Measurements from ENCODE around the gene MT1B. TPM values are rescaled to one million over a fixed set of nuclear protein-coding genes. Genes with fewer than 3 reads are reported as not detected.

The MT1B gene
- total RNA-seq, result not detected

DNA sequence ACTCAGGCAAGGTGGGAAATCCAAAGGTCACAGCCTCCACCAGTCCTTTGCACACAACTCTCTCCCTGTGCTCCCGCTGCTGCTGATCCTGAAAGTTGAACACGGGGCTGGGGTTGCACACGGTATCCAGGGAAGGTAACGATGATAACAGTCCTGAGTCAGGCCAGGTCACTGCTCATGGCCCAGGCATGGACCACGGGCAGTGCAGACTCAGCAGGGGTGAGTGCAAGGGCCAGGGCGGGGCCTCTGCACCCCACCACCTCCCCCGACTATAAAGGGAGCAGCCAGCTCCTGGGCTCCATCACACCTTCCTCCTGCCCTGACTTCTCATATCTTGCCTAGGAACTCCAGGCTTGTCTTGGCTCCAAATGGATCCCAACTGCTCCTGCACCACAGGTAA lies at the start of gene MT1B:
Gene MT1B (plus strand): TSS at position 301 of the 400 bp plus-strand sequence. CDS start 68 bp downstream, at position 369.
- FAIRE-seq, result no peak
- no peak for DNase-seq (ENCODE audit: low spot score in 2 of 2)

DNA sequence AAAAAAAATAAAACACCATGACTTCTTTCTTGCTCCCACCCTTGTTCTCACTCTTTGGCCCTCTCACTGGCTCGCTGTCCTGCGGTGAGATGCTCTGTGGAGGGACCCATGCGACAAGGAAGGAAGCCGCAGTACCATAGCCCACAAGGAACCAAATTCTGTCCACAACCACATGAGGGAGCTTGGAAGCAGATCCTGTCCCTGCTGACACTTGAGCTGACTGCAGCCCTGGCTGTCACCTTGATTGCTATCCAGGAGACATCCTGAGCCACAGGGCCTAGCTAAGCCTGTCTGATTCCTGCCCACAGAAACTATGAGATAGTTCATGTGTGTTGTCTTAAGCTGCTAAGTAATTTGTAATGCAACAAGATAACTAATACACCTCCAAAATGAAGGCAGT lies 48.1 kb upstream of the MT1B start:
- FAIRE-seq (no peak), DNase-seq (ENCODE audit: low spot score in 2 of 2) (no peak)

DNA sequence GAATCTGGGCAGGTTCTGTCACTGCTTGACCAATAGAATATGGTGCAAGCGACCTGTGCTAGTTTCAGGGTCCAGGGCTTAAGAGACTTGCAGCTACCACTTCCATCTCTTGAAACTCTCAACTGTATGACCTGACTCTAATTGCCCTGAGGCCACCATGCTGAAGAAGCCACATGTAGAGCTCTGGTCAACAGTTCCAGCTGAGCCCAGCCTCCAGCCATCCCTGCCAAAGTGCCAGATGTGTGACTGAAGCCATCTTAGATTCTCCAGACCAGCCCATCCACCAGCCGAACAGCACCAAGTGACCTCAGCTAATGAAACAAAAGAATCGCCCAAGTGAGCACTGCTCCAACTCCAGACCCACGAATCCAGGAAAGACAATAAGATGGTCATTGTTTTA lies 46.7 kb upstream of the MT1B start:
- FAIRE-seq (no peak), DNase-seq (ENCODE audit: low spot score in 2 of 2) (no peak)

DNA sequence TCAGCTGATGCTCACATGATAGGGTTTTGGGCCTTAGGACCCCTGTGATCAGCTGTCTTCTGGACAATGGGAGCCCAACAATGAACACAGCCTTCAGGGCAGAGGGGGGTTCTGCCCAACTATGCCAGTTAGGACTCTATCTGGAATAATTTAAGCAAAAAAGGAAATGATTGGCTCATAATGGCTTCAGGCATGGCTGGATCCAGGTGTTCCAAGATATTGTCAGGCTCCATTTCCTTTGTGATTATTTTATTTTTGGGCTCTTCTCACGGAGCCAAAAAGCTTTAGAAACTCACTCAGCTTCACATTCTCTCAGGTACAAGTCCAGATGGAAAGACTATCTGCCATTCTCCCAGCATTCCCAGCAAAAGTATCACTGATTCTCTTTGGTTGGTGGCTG lies 46.2 kb upstream of the MT1B start:
- DNase-seq (ENCODE audit: low spot score in 2 of 2) (no peak), FAIRE-seq (no peak)

DNA sequence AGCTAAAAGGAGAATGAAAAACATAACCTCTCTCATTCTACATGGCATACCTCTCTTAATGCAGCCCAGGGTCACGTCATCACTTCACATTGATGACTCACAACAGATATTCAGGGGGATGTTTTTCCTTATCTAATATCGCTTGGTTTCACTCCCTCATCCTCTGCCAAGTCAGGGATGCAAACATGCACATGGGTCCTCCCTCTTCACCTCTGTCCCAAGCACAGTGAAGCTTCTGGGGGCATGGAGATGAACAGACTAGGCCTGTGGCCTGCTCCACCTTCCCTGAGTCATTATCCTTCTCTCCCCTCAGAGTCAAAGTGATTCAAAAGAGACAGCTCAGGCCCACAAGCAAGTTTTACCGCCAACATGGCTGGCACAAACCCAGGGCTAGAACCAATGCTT lies 45.6 kb upstream of the MT1B start:
- DNase-seq (ENCODE audit: low spot score in 2 of 2), result no peak

DNA sequence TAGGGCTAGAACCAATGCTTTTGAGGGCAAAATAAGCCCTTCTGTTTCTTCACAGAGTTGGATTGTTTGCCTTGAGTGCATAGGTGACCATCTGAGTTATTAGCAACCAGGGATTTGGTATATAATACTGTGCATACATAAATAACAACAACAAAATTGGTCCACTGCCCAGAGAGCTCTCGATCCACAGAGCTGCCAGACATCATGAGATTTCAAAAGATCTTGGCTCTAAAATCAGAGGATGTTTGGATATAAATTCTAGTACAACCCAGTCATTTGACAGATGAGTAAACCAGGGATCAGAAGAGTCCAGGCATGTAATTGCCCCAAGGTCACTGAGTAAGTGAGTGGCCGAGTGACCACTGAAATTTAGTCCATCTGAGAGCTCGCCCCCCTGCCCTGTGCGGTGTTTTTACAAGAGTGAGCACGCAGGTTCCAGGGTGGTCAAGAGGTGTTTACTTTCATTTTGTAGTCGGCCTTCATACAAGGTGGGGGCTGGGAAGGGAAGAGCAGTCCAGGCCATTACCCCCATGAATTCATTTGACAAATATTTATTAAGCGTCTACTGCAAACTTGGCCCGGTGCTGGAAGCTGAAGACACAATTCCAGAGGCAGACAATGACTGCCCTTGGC lies 45.1 kb upstream of the MT1B start:
- DNase-seq (ENCODE audit: low spot score in 2 of 2) (no peak), FAIRE-seq (no peak)

More for the DNA sequence above, 45.6 kb upstream of the MT1B start:
- FAIRE-seq, result no peak

DNA sequence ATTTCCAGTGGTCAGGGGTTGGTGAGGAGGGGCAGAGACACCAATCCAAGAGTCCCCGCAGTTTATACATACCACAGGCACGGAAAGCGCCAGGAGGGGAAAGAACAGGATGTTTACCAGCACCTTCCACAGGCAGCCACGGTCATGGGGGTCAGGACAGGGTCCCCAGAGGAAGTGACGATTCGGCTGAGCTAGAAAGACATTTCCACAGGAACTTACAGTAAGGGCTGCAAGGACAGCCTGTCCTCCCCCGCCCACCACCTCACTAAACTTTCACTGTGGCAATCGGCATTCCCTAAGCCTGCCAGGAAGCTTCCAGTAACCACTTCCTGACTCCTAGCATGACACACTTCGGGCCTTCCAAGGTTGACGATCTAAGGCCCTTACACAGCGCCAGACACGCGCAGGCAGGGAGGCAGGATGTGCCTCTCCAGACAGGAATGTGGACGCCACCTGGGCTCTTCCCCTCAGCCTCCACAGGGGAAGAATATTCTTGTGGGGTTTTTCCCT lies 44.5 kb upstream of the MT1B start:
- DNase-seq (ENCODE audit: low spot score in 2 of 2) (no peak), FAIRE-seq (no peak)

DNA sequence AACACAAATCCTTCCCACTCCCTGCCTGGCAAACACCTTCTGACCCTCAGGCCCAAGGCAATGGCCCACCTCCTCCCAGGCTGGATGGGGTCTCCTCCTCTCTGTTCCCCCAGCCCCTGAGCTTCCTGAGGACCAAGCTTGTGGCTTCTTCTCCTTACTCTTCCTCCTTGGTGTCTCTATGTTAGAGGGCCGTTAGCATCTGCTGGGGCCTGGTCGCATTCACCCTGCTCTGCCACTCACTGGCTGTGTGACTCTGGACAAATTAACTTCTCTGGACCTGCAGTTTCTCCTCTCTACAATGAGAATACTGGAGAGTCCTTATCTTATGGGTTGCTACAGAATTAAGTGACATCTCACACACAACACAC lies 44.0 kb upstream of the MT1B start:
- no peak for DNase-seq (ENCODE audit: low spot score in 2 of 2)

DNA sequence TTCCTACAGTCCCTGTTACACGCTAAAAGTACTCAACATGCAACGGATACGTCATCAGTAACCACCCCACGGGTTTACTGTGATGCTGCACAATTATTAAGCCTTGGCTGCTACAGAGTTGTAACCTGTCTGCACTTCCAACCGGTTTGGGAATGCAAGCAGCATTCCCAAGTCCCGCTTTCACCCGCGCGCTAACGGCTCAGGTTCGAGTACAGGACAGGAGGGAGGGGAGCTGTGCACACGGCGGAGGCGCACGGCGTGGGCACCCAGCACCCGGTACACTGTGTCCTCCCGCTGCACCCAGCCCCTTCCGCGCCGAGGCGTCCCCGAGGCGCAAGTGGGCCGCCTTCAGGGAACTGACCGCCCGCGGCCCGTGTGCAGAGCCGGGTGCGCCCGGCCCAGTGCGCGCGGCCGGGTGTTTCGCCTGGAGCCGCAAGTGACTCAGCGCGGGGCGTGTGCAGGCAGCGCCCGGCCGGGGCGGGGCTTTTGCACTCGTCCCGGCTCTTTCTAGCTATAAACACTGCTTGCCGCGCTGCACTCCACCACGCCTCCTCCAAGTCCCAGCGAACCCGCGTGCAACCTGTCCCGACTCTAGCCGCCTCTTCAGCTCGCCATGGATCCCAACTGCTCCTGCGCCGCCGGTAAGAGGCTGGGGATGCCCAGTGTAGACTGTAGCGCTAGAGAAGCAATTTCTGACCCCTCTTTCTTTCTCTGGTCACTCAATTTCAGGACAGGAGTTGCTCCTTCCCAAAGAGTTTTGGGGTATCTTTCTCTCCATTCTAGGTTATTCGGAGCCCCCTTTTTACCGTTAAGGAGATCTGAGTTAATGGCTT lies 43.4 kb upstream of the MT1B start, which contains the start of gene MT2A:
Gene MT2A (plus strand): TSS at position 542 of the 833 bp plus-strand sequence. CDS start 72 bp downstream, at position 614.
- DNase-seq (ENCODE audit: low spot score in 2 of 2) (peak; percentile 87 to 91), FAIRE-seq (no peak)

More for the DNA sequence above, 44.0 kb upstream of the MT1B start:
- no peak for FAIRE-seq

DNA sequence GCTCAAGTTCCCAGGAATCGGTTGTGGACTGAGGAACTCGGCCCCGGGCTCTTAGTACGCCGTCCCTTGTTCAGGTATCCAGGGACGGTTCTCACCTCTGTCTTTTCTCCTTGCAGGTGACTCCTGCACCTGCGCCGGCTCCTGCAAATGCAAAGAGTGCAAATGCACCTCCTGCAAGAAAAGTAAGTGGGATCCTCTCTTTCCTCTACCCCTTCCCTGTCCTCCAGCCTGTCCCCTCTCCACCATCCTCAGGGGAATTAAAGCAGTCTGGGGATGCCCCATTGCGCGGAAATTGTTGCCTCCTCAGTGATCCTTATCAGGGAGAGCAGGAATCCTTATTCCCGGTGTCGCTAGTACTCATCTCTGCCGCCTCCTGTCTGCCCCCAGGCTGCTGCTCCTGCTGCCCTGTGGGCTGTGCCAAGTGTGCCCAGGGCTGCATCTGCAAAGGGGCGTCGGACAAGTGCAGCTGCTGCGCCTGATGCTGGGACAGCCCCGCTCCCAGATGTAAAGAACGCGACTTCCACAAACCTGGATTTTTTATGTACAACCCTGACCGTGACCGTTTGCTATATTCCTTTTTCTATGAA lies 42.7 kb upstream of the MT1B start:
- FAIRE-seq (no peak), DNase-seq (ENCODE audit: low spot score in 2 of 2) (no peak)

DNA sequence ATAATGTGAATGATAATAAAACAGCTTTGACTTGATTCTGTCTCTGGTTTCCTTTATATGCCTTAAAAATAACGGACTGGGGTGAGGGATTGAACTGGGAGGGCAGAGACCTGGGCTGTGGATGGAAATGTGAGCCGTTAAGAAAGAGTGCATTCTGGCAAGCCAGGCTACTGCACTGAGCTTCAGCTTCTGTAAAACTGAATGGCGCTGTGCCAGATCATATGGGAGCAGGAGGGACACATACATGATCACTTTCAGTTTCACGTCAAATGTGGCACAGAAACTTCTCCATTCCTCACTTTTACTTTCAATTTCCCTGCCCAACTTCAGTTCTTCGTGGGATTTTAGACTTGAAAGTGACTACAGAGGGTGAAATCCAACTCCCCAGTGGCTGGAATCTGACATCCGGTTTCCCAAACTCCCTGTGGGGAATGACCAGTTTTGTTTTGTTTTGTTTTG lies 42.2 kb upstream of the MT1B start:
- FAIRE-seq, result no peak
- no peak for DNase-seq (ENCODE audit: low spot score in 2 of 2)

DNA sequence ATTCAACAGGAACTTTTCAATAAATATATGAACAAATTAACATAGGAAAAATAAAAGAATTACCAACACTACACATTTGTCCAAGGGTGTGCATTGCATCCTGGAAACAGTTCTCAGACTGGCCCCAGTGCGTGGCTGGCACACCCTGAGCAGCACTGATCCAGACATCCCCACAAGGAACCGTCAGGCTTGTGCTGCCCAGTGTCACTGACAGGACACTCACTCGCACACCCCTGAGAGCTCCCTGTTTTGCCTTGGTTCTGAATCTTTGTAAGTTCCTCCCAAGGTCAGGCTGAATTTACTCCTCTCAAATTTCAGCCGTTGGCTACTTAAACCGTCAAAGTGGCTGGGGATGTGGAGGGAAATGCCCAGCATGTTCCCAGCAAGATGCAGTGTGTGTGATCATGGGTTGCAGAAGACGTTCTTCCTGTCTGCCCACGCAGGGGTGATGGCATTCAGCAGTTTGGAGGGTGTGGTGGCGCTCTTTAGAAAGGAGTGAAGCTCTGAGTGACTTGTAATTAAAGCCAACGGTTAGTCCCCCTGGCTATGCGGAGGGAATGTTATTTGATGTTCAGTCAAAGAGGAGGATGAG lies 41.6 kb upstream of the MT1B start:
- DNase-seq (ENCODE audit: low spot score in 2 of 2) (no peak), FAIRE-seq (no peak)

DNA sequence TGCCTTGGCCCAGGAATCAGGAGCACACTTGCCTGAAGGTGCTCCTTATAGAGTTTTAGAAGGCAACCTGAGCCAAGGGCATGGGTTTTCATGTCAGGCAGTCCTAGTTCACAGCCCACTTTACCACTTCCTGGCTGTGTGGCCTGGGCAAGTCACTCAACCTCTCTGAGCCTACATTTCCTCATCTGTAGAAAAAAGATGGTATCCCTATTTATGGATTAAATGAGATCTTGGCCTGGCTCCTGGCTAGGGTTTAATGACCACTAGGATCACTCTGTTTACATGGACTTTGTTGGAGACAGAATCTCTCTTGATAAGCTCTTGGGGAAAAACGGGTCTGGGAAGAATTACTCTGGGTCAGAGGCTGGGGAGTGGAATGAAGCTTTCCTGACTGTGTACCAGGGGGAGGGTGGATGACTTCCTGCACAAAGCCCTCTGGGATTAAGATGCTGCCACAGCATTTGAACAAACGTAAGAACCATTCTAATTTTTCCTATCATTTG lies 41.0 kb upstream of the MT1B start:
- DNase-seq (ENCODE audit: low spot score in 2 of 2) (no peak), FAIRE-seq (no peak)

DNA sequence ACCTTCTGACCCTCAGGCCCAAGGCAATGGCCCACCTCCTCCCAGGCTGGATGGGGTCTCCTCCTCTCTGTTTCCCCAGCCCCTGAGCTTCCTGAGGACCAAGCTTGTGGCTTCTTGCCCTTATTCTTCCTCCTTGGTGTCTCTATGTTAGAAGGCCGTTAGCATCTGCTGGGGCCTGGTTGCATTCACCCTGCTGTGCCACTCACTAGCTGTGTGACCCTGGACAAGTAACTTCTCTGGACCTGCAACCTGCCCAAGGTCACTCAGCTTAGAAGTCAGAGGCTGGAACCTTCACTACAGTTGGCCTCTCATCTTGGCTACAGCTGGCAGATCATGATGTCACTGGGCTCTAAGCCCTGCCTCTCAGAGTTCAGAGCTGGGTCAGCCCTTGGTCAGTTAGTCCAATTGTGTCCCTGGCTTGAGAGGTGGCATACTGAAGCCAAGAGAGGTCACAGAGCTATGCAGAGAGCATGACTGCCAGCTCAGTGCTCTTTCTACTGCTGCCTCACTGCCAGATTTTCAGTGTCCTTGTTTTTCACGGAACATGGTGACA lies 40.3 kb upstream of the MT1B start:
- no peak for DNase-seq (ENCODE audit: low spot score in 2 of 2)
- FAIRE-seq, result no peak

DNA sequence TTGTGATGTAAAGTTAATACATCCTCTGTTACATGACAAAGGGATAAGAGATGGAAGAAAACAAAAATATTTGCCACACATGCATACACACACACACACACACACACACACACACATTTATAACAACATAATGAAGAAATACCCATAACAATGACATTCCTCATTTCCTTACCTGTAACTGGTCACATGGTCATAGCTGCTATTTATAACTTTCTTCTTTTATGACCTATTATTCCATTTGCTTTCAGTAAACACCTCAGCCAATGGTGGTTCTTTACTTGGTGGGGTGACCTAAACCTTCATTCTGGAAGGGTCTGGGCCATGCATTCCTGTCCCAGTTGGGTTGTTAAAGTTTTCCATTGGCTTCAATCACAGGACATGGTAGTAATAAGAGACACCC lies 38.0 kb upstream of the MT1B start:
- no peak for FAIRE-seq
- DNase-seq (ENCODE audit: low spot score in 2 of 2), result no peak

DNA sequence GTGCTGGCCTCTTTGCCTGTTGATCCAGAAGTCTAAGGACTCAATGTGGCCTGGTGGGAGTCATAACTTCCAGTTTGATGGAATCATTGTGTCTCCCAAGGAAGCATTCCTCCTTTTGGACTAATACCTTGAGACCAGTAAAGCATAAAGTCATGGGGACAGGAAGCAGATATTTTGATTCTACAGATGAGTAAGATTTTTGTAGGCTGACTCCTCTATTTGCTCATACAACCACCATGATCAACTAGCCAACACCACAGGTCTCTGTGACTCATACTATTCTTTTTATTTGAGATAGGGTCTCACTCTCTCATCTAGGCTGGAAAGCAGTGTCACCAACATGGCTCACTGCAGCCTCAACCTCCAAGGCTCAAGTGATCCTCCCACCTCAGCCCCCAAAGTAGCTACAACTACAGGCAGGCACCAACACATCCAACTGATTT lies 37.1 kb upstream of the MT1B start:
- no peak for FAIRE-seq
- no peak for DNase-seq (ENCODE audit: low spot score in 2 of 2)

DNA sequence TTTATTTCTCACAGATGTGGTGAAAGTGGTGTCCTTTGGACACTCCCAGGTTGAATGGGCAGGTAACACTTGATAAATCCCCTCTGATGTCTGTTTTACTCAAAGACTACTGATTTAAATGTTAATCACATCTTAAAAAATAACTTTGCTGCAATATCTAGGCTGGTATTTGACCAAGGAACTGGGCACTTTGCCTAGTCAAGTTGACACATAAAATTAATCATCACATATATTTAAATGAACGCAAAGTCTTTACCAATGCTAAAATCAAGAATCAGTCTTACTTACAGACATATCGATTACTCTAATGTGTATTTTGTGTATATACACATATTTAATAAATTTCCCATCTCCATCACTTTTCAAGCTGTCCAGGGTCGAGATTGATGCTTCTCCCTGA lies 36.3 kb upstream of the MT1B start:
- DNase-seq (ENCODE audit: low spot score in 2 of 2), result no peak
- FAIRE-seq, result no peak

DNA sequence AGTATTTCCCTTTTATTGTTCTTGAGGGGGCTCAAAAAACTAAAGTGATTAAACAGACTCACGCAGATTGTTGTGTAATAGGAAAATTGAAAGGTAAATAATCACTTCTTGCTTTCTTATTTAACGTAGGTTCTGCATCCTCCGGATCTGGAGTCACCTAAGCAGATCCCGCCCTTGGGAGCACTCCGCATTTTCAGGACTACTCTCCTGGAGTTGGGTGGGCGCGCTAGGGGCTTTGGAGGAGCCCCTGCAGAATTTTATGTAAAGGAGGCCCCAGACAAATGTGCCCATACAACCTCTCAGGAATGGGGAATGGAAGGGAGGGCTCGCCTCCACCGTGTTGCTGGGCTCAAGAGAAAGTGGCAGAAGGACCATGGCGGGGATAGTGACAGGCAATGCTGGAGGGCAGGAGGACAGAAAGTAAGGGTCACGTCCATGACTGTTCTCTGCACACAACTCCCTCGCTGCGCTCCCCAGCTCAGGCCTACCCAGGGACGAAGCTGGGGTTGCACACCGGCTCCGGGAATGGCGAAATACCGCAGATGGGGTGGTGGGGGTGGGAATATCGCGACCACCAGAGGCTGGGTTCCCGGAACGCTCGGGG lies 35.0 kb upstream of the MT1B start:
- FAIRE-seq, result no peak

DNA sequence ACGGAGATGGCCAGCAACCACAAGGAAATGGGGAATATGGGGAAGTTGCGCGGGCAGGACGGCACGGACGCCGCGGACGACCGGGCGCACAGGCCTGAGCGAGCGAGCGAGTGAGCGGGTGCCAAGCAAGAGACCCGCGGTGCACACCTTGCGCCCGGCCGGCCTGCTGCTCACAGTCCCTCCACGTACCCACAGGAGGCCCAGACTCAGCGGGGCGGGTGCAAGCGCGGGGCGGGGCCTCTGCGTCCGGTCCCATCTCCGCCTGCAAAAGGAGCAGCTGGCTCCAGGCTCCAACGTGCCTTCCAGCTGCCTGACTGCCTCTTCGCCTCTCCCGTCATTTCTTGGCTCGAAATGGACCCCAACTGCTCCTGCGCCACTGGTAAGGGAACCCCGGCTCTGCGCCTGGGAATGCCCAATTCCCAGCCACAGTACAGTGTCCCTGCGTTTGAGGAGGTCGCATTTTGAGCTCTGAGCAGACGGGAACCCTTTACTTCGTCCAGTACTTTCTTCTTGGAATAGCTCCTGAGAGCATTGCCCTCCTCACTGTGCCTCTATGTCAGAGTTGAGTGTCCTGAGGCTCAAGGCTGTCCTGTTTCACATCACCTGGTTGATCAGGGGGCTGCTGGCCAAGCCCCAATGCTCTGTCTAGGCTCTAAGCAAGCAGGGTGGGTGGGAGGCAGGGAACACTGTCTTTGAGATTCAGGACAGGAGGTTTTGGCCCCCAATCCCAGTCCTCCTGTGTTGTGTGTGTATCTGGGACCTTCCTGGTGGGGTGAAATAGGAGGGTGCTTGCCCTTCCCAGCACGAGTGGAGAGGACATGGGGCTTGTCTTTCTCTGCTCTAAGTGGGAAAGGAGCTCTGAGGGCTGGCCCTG lies 34.2 kb upstream of the MT1B start:
- no peak for FAIRE-seq
- DNase-seq (ENCODE audit: low spot score in 2 of 2), result peak in 1 of 2 donors; percentile 58

More for the DNA sequence above, 35.0 kb upstream of the MT1B start:
- no peak for DNase-seq (ENCODE audit: low spot score in 2 of 2)

Data from frontal cortex (tissue), 4 donors.